ENCODE measurements around the gene AOPEP. TPM values are rescaled to one million over a fixed set of nuclear protein-coding genes. Genes with fewer than 3 reads are reported as not detected.
A peak's percentile ranks its signal among the peaks of the same experiment; 100 is the strongest.

The AOPEP gene
- total and polyA plus RNA-seq, 2 of the 13 experiments (the other 11 are each of a cell fraction or from before 2014, with no cell fraction given), result 22.2 to 41.6 TPM

DNA sequence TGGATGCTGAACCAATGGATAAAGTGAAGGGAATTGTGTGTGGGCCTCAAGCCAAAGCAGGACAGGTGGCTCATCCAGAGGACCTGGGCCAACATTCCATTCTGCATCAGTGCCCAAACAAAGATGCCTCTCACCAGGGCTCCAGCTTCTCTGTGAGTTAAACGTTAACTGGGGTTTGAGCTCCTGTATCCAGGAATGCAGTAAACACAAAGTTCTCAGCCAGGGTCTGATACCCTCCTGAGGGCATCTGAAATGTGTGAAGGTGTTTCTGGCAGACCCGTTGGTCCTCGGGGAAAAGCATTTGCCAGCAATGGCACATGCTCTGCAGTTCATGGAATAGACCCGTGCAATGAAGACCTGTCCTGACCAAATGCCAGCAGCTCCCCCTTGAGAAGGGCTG, 33.9 kb upstream of the AOPEP start (continued):
- TF ChIP-seq MZF1 (CRISPR knock-in tag; IDR thresholded peaks at IDR 0.05; ENCODE audit: borderline replicate concordance) (no peak), ZNF256 (CRISPR knock-in tag; conservative IDR thresholded peaks at IDR 0.05) (no peak), RBFOX2 (IDR thresholded peaks at IDR 0.05; ENCODE audit: low read depth, low read length) (no peak), ZNF546 (CRISPR knock-in tag; conservative IDR thresholded peaks at IDR 0.05) (no peak), ETV5 (CRISPR knock-in tag; IDR thresholded peaks at IDR 0.05; ENCODE audit: borderline replicate concordance) (0 out of 2 replicates have a peak, but pooled peaks have one; percentile 14), HMGA1 (CRISPR knock-in tag; conservative IDR thresholded peaks at IDR 0.05) (no peak), FOXO1 (CRISPR knock-in tag; IDR thresholded peaks at IDR 0.05) (peak; percentile 79), THYN1 (CRISPR knock-in tag; IDR thresholded peaks at IDR 0.05; ENCODE audit: borderline replicate concordance, low read depth) (no peak), CBX2 (IDR thresholded peaks at IDR 0.05; ENCODE audit: low read depth, low read length) (no peak), CBX2 (CRISPR knock-in tag; IDR thresholded peaks at IDR 0.05; ENCODE audit: low read depth) (no peak), HMG20A (CRISPR knock-in tag; IDR thresholded peaks at IDR 0.05; ENCODE audit: borderline replicate concordance) (peak; percentile 25; the same call in 1 of the 2 replicates), MEIS2 (CRISPR knock-in tag; IDR thresholded peaks at IDR 0.05) (no peak), ZGPAT (CRISPR knock-in tag; IDR thresholded peaks at IDR 0.05) (peak; percentile 27; the same call in 1 of the 2 replicates), HNF4A (CRISPR knock-in tag; IDR thresholded peaks at IDR 0.05) (peak; percentile 40; the same call in 1 of the 2 replicates), ZNF678 (CRISPR knock-in tag; IDR thresholded peaks at IDR 0.05) (no peak), SAP130 (CRISPR knock-in tag; IDR thresholded peaks at IDR 0.05; ENCODE audit: low read depth) (peak; percentile 40; the same call in 1 of the 2 replicates), BATF2 (CRISPR knock-in tag; IDR thresholded peaks at IDR 0.05) (no peak), NFKB2 (CRISPR knock-in tag; IDR thresholded peaks at IDR 0.05; ENCODE audit: borderline replicate concordance) (no peak), ZEB1 (IDR thresholded peaks at IDR 0.05; ENCODE audit: insufficient replicate concordance, low read depth) (peak; percentile 97), EED (CRISPR knock-in tag; IDR thresholded peaks at IDR 0.05) (no peak), ZBTB42 (CRISPR knock-in tag; IDR thresholded peaks at IDR 0.05) (no peak), ZNF572 (CRISPR knock-in tag; IDR thresholded peaks at IDR 0.05) (peak; percentile 72; the same call in 1 of the 2 replicates)
- TF ChIP-seq, protein P1, sequence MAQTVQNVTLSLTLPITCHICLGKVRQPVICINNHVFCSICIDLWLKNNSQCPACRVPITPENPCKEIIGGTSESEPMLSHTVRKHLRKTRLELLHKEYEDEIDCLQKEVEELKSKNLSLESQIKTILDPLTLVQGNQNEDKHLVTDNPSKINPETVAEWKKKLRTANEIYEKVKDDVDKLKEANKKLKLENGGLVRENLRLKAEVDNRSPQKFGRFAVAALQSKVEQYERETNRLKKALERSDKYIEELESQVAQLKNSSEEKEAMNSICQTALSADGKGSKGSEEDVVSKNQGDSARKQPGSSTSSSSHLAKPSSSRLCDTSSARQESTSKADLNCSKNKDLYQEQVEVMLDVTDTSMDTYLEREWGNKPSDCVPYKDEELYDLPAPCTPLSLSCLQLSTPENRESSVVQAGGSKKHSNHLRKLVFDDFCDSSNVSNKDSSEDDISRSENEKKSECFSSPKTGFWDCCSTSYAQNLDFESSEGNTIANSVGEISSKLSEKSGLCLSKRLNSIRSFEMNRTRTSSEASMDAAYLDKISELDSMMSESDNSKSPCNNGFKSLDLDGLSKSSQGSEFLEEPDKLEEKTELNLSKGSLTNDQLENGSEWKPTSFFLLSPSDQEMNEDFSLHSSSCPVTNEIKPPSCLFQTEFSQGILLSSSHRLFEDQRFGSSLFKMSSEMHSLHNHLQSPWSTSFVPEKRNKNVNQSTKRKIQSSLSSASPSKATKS (CRISPR knock-in tag; IDR thresholded peaks at IDR 0.05), result no peak
- TF ChIP-seq, protein P2, sequence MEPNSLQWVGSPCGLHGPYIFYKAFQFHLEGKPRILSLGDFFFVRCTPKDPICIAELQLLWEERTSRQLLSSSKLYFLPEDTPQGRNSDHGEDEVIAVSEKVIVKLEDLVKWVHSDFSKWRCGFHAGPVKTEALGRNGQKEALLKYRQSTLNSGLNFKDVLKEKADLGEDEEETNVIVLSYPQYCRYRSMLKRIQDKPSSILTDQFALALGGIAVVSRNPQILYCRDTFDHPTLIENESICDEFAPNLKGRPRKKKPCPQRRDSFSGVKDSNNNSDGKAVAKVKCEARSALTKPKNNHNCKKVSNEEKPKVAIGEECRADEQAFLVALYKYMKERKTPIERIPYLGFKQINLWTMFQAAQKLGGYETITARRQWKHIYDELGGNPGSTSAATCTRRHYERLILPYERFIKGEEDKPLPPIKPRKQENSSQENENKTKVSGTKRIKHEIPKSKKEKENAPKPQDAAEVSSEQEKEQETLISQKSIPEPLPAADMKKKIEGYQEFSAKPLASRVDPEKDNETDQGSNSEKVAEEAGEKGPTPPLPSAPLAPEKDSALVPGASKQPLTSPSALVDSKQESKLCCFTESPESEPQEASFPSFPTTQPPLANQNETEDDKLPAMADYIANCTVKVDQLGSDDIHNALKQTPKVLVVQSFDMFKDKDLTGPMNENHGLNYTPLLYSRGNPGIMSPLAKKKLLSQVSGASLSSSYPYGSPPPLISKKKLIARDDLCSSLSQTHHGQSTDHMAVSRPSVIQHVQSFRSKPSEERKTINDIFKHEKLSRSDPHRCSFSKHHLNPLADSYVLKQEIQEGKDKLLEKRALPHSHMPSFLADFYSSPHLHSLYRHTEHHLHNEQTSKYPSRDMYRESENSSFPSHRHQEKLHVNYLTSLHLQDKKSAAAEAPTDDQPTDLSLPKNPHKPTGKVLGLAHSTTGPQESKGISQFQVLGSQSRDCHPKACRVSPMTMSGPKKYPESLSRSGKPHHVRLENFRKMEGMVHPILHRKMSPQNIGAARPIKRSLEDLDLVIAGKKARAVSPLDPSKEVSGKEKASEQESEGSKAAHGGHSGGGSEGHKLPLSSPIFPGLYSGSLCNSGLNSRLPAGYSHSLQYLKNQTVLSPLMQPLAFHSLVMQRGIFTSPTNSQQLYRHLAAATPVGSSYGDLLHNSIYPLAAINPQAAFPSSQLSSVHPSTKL (CRISPR knock-in tag; IDR thresholded peaks at IDR 0.05), result peak; percentile 72
